Neural crest cell (in vitro differentiated cells): ENCODE results near the gene KRT83. TPM values are rescaled to one million over a fixed set of nuclear protein-coding genes. Genes with fewer than 3 reads are reported as not detected.
"Not testable (repeated sequence)": the region's sequence is repeated elsewhere in the genome, so short reads cannot be mapped to it uniquely, and the experiment has no call there.

Experiments
- DNase-seq: peaks from one replicate; pipeline ENCODE4 v3.0.0; 2021; ENCODE audit warnings: low read depth, mixed read lengths, low spot score
- H3K27ac Mint-ChIP-seq: one replicate; pipeline ENCODE4 v1.8.0; 2021; ENCODE audit warnings: mild to moderate bottlenecking, mixed read lengths; ENCODE audit not compliant: unreplicated experiment
- H3K27me3 Mint-ChIP-seq: 2 replicates; pipeline ENCODE4 v1.8.0; 2021; ENCODE audit warnings: low read depth, mild to moderate bottlenecking, mixed read lengths
- H3K36me3 Mint-ChIP-seq: 2 replicates; pipeline ENCODE4 v1.8.0; 2021; ENCODE audit warnings: low read depth, mild to moderate bottlenecking, mixed read lengths
- H3K4me1 Mint-ChIP-seq: 2 replicates; pipeline ENCODE4 v1.8.0; 2021; ENCODE audit warnings: mixed read lengths
- H3K4me3 Mint-ChIP-seq: one replicate; pipeline ENCODE4 v1.8.0; 2021; ENCODE audit warnings: mild to moderate bottlenecking, mixed read lengths
- H3K9me3 Mint-ChIP-seq: 2 replicates; pipeline ENCODE4 v1.8.0; 2021; ENCODE audit warnings: mixed read lengths
- total RNA-seq: library from RNA; stranded (reverse); gene quantifications from 2 replicates; pipeline ENCODE4 v1.2.1, GENCODE V29; 2021
- TF ChIP-seq, protein P1 (sequence below): fragments of 200-600 bp; sonication (generic); conservative IDR thresholded peaks from 2 replicates; pipeline ENCODE4 v1.5.0; 2021; ENCODE audit warnings: antibody characterized with exemption, mild to moderate bottlenecking

The KRT83 gene
- total RNA-seq, 1 donor from 2014 or later: not detected

DNA sequence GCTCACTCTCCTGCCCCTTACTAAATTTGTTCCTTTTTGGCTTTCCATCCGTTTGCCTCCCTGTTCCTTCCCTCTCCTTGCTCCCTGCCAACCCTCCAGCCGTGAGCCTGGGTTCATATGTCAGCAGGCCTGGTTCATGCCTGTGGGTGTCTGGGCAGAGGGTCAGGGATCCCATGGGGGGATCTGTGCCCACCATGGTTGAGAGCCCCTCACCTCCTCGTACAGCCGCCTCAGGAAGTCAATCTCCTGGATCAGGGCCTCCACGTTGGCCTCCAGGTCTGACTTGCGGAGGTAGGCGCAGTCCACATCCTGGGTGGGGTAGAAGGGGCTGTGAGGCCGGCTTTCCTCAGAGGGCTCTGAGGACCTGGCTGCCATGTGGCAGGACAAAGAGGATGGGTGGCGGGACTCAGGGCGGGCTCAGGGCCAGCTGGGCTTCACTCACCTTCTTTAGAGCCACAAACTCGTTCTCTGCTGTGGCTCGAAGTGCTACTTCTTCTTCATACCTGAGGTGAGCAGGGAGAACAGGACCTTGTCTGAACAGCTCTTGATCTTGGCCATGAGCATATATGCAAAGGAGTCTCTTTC is 3.6 kb downstream of the KRT83 start:
- Mint-ChIP-seq H3K4me3 (no peak overlapping the region), H3K27me3 (peaks cover 40% of the 10 kb centered on the region), H3K27ac (no peak overlapping the region), H3K9me3 (no peaks in the 10 kb centered on the region), H3K4me1 (no peaks in the 10 kb centered on the region), H3K36me3 (no peaks in the 10 kb centered on the region)
- DNase-seq: no peak
- TF ChIP-seq, protein P1, sequence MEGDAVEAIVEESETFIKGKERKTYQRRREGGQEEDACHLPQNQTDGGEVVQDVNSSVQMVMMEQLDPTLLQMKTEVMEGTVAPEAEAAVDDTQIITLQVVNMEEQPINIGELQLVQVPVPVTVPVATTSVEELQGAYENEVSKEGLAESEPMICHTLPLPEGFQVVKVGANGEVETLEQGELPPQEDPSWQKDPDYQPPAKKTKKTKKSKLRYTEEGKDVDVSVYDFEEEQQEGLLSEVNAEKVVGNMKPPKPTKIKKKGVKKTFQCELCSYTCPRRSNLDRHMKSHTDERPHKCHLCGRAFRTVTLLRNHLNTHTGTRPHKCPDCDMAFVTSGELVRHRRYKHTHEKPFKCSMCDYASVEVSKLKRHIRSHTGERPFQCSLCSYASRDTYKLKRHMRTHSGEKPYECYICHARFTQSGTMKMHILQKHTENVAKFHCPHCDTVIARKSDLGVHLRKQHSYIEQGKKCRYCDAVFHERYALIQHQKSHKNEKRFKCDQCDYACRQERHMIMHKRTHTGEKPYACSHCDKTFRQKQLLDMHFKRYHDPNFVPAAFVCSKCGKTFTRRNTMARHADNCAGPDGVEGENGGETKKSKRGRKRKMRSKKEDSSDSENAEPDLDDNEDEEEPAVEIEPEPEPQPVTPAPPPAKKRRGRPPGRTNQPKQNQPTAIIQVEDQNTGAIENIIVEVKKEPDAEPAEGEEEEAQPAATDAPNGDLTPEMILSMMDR: no peak

GRCh38 chr12:52316701-52317100 is 4.5 kb downstream of the KRT83 start:
- no peak for DNase-seq
- peaks cover 41% of the 10 kb centered on the region for H3K27me3 Mint-ChIP-seq
- no peak overlapping the region for H3K4me3 Mint-ChIP-seq
- TF ChIP-seq, protein P1: no peak
- H3K4me1 Mint-ChIP-seq: no peaks in the 10 kb centered on the region
- H3K9me3 Mint-ChIP-seq: no peaks in the 10 kb centered on the region
- no peak overlapping the region for H3K27ac Mint-ChIP-seq
- no peaks in the 10 kb centered on the region for H3K36me3 Mint-ChIP-seq

GRCh38 chr12:52316290-52316689 is 4.9 kb downstream of the KRT83 start:
- TF ChIP-seq, protein P1: no peak
- H3K27me3 Mint-ChIP-seq: peaks cover 45% of the 10 kb centered on the region

DNA sequence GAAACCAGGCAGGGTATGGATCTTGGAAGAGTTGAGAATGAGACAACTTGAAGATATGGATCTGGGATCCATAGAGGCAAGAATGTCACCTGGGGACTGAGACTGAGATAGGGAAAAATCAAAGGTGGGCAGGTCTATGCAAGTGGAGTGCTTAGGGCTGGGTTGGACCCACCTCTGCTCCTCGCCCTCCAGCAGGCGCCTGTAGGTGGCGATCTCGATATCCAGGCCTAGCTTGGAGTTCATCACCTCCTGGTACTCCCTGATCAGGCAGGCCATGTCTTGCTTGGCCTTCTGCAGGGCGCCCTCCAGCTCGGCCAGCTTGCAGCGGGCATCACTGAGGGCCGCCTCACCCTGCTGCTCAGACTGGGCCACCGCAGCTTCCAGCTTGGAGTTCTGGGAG is 5.5 kb downstream of the KRT83 start:
- not testable (repeated sequence) for H3K4me3 Mint-ChIP-seq, H3K4me1 Mint-ChIP-seq, H3K36me3 Mint-ChIP-seq, H3K9me3 Mint-ChIP-seq, DNase-seq, H3K27ac Mint-ChIP-seq
- TF ChIP-seq, protein P1: peak; percentile 43
- peaks cover 49% of the 10 kb centered on the region for H3K27me3 Mint-ChIP-seq

More at GRCh38 chr12:52316290-52316689, 4.9 kb downstream of the KRT83 start:
- Mint-ChIP-seq H3K27ac (no peak overlapping the region), H3K9me3 (no peaks in the 10 kb centered on the region), H3K36me3 (no peaks in the 10 kb centered on the region), H3K4me1 (no peaks in the 10 kb centered on the region), H3K4me3 (no peak overlapping the region)
- DNase-seq: no peak

DNA sequence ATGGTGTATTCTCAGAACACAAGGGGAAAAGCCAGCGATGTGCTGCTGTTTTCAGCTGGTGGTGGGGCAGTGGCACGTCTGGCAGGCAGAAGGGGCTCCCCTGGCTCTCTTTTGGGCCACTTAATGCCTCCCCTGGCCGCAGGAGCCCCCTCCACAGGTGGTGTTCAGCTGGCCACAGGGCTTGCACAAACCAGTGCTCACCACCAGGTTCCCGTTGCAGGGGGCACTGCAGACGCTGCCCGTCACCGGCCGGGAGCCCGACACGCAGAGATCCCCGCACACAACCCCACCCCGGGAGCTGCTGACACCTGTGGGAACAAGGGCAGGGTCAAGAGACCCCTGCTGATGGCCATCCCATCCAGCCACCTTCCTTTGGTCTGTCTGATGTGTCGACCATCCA is 6.7 kb downstream of the KRT83 start:
- H3K4me3 Mint-ChIP-seq: no peak overlapping the region
- DNase-seq: no peak
- H3K27ac Mint-ChIP-seq: no peak overlapping the region
- H3K4me1 Mint-ChIP-seq: no peaks in the 10 kb centered on the region
- peaks cover 51% of the 10 kb centered on the region for H3K27me3 Mint-ChIP-seq
- TF ChIP-seq, protein P1: no peak
- H3K36me3 Mint-ChIP-seq: no peaks in the 10 kb centered on the region
- no peaks in the 10 kb centered on the region for H3K9me3 Mint-ChIP-seq
